Stimulated activated CD8-positive, alpha-beta memory T cell treated with anti-CD3 and anti-CD28 coated beads, Interleukin-12 subunit alpha, Interleukin-12 subunit beta, amount 100 ng/mL, for 24 hours (primary cell): ENCODE measurements around the gene CNTN5.

Source experiments
- DNase-seq: peaks from one replicate; pipeline ENCODE4 v3.0.0-alpha.2; 2020; ENCODE audit errors: extremely low read depth

Gene CNTN5

DNA sequence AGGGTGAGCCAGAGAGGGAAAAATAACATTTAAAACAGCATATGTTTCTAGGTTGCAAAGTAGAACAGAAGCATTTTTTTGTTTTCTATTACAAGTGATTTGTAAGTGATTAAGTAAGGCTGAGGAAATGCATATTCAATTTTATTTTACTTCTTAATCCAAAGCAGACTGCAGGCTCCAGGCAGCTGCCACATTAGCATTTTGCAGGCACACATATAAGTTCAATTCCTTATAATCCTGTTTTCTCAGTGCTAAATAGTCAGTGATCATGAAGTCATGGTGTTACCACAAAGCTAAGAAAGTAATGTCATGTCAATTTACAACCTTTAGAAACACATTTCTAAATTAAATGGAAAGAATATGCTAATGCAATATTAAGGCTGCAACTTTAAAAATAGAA, 149.8 kb downstream of the CNTN5 start:
- DNase-seq = no peak

DNA sequence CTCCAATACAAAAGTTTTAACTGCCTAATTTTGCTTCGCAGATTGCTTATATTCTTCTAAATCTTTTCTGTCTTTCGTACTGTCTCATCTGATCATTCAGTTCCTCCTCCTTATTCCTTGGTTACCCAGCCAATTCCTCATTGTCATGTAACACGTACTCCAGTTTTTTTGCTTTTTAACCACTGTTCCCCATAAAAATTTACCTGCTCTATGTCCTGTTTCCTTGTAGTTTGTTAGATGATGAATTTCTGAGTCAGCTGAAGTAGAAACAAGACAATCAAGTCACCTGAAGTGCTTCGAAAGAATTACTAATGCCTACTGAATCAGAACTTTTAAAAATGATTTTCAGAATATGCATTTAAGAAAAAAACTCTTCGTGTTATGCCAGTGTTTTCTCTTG, 150.6 kb downstream of the CNTN5 start:
- DNase-seq = no peak

DNA sequence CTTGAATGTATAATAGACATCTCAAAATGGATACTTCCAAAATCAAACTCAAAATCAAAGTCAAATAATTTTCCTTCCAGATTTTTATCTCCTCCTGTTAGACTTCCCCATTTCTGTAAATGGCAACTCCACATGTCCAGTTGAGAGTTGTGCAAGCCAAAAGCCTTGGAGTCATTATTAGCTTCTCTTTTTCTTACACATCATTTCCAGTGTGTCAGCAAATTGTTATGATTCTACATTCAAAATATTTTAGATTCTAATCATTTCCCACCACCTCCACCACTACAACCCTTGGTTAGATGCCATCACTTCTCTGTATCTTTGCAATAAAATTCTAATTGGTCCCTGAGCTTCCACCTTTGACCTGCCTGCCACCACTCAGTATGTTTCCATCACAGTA, 155.7 kb downstream of the CNTN5 start:
- DNase-seq = no peak

DNA sequence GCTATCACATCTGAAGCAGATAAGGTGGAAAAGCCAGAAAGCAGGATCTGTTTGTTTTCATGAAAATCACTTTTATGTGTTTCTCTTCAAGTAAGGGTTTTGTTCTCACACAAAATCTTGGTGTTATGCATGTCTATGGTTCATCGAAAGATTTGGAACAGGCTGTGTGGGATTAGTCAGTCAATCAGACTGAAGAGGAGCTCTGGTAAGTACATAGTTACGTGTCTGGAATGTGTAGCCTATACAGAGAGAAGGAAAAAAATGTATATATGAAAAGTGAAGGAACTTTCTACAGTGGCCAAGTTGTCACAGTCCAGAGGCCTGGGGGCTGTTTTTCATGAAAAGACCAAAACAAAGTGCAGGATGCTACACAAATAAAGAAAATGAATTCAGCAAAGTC, 156.7 kb downstream of the CNTN5 start:
- DNase-seq = no peak

DNA sequence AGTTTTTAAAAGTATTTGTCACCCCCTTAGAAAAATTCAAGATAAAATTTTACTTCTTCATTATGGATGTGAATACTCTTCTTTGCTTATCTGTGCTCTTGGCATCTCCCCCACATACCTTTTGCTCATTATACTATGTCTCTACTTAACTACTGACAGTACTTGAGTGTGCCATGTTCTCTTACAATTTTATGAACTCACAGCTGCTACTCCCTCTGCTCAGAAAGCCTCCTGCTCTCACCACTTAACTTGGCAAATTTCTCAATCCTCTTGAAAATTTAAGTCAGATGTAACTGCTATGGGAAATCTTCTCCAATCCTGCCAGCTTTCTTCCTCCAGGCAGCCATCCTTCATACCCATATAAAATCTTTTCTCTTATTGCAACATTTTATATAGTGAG, 163.4 kb downstream of the CNTN5 start:
- no peak for DNase-seq

DNA sequence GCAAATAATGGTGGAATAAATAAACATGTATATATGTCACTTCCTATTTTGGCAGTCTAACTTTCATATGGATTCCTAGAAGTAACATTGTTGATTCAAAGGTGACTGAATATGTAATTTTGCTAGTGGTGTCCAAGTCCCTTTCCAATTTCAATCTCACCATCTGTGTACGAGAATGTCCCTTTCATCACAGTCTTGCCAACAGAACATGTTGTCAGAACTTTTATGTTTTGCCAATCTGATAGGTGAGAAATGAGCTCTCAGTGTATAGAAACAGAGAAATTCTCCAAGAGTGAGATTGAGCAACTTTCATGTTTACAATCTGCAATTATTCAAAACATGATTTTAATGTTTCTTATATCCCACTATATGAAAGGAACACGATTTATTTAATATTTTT, 167.5 kb downstream of the CNTN5 start:
- DNase-seq = no peak

DNA sequence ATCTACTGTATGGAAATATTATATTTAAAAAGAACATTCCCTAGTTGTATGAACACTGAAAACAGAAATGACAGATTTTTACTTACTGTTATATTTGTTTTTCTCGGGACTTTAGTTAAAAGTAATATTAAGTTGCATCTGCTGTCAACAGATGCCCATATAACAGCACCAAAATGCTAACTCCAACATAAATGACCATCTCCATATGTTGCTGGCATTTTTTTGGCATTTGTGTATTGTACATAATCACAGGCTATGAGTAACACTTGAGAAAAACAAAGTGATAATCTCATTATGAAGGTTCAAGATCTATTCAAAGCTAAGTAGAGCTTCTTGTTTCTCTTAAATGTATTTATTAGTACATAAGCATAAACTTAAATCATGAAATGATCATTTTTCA, 172.0 kb downstream of the CNTN5 start:
- DNase-seq = no peak

DNA sequence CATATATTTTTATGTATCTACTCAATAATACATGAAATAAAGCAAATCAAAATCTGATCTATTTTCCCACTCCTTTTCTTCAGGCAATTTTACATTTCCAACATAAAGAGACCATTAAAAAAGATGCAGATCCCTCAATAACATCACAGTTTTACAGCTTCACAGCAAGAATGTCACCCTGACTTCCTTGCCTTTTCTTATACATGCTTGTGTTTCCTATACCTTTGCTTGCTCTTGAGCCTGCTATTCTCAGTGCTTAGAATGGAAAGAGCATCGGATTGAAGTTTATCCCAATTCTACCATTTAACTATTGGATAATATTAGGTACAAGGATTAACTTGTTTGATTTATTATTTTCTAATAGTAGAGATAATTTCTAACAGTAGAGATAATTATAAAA, 176.7 kb downstream of the CNTN5 start:
- DNase-seq = no peak

DNA sequence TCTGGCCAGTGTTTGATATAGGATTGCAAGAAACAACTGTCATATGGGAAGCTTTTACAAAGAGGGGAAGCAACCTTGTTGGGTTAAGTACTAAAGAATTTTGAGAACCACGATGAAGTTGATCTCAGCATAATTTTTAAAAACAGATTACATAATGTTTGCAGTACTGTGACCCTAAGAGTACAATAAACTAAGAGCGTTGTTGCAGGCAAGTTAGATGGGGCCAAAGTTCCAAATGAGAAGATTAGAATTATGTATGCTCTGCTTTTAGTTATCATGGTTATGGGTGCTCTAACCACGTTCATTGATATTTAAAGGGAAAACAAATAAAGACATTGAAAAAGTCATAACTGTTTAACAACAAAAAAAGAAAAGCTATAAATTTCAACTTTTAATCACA, 177.5 kb downstream of the CNTN5 start:
- no peak for DNase-seq

DNA sequence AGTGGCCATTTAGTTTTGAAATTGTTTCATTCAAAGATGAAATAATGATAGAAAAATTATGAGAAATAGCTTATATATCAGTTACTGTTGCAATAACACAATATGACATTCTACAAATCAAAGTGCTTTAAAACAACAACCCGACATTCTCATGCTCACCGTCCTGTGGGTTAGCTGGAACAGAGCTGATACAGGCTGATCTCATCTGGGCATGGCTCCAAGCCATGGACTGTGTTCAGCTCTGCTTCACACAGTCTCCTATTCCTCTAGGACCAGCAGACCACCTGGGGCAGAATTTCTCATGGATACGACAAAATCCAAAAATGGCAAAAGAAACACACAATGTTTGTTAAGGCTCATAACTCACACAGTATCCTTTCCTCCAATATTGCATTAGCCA, 178.6 kb downstream of the CNTN5 start:
- DNase-seq = no peak

DNA sequence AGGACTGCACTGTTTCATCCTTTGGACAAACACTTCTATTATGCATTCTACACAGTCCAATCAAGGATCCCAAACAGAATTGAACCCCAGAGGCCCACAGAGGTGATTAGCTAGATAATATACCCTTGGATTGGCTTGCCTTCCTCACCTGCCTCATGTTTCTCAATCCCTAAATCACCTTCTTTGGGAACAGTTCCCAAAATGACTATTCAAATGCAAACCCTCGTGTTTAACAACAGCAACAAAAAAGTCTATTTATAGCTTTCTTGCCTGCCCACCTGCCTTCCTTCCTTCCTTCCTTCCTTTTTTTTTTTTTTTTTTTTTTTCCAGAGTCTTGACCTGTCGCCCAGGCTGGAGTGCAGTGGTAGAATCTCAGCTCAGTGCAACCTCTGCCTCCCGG, 180.0 kb downstream of the CNTN5 start:
- DNase-seq = no peak

DNA sequence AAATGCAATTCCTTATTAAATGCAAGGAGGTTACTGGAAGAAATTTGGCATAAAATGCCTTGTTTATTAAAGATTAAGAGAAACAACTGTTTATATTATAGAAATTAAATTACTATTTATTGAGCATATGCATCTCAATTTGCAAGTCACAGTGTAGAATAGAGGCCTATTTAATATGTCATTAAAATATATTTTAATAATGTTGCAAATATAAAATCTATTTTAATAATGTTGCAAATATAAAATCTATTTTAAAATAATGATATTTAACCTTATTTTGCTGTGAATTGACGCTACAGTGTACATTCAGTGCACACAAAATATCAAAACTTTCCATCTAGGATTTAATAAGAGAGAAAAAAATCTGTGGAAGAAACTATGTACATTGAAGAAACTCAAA, 188.1 kb downstream of the CNTN5 start:
- DNase-seq = no peak

DNA sequence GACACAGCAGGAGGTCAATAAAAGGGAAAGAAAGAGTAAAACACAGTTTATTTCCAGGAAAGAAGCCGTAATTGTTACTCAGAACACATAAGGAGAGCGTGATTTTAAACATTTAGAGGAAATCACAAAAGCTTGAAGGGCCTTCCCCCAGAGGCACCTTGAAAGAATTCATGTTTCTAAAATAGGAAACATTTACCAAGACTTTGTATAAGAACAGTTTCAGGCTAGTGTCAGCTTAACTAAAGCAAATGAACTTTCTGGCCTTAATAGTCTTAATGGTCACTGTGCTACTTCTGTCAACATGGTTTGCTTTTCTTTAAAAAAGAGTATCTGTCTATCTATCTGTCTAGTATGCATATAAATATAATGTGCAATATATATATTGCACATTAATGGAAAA, 208.8 kb downstream of the CNTN5 start:
- DNase-seq = no peak

DNA sequence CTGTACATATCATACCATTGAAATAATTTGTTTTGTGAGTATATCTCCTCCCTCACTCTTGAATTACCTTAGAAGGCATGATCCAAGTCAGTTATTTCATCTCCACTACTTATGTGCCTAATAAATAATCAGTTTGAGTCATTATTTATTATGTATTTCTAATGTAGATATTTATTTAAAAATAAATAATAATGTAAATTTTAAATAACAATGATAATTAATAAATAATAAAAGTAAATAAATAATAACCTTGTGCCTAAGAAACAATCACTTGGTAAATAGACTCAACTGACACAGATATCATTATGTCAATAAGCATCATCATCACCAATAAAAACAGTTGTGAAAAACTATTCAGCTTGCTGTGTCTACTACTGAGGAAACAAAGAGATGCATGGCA, 213.8 kb downstream of the CNTN5 start:
- no peak for DNase-seq

DNA sequence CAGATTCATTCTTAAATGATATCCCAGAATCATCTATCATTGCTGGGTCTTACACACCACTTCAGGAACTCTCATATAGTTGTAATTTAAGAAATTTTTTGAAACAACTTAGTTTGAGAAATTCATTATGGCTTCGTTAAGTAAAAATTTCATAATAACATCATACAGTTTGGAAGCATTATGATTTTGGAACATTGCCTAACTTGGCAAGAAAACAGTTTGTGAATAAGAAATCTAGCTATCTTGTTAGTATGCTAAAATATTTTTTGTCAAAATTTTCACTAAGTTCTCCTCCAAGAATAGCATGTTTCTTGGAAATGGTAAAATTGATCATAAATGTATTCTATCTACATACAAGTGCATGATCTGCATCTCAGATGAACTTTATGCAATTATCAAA, 217.7 kb downstream of the CNTN5 start:
- DNase-seq = no peak

DNA sequence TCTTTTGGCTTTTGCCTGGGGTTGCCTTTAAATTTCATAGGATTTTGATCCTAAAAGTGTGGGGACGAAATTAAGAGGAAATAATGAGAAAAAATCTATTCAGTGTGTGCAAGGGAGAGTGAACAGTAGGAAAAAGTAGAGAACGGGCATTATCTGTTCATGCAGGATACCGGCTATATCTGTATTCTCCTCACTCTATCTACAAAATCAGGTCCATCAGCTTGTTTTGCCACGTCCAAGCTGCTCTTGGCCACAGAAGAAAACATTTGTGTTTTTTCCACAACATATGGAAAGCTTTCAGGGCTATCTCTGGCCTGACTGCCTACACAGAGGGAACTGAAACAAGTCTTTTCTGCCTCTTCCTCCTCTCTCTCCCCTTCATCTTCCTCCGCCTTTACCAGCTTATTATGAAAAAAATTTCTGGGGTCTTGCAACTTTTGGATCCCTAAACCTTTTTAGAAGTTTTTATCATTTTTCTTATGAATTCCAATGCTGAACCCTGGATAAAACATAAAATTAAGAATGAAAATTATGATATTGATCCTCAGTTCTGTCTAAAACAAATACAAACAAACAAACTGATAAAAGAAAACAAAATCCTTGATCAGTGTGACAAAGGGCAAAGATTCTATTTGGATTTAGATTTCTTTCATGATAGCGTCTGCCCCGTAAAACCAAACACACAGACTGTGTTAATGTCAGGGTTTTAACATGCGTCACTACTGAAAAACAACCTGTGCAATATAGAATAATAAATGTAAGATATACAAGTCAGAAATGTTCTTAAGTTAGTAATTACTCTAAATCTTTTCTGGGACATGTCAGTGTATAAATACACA, 219.7 kb downstream of the CNTN5 start:
- DNase-seq = no peak

DNA sequence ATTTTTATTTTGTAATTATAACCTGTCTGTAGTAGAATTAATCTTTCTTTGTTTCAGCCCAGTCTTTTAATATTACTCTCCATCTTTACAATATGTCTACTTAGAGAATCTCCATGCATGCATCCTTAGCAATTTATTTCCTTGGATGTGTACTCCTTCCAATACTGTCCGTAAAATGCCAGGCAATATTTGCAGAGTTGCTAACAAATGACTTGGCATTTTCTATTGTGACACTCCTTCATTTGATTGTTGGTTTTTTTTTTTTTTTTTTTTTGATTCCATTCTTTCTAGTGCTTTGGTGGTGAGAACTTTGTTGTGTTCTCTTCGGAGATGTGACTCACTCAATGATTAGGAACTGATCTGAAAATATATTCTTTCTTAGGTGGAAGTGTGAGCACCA, 220.3 kb downstream of the CNTN5 start:
- no peak for DNase-seq

DNA sequence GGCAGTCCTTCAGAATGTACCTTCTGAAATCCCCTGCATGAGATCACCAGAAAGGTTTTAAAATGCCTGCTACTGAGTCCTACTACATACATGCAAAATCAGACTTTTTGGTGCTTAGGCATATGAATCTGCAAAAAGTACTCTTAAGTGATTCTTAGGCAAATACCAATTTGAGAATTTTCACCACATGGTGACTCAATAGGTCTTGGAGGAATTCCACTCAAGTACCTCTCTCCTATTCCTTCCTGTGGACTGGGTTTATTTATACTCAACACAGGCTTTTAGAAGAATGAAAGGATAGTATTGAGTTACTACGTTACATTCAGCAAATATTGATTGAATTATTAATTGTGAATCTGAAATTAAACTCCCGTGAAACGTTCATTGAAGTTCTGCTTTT, 223.9 kb downstream of the CNTN5 start:
- no peak for DNase-seq

DNA sequence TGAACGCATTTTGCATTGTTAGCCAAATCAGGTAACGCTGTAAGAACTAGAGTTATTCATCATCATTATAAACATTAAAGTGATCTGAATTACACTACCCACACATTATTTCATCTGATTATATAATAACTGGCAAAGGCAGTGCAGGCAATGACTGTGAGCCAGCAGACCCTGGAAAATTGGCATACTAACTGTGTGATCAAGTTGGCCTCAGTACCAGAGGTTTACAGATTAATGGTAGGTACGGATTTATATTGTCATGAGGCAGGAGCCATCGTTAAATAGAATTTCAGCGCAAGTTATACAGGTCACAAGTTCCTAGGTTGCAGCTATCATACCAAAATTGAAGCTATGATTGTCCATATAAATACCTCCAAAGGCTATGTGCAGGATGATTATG, 225.4 kb downstream of the CNTN5 start:
- no peak for DNase-seq

DNA sequence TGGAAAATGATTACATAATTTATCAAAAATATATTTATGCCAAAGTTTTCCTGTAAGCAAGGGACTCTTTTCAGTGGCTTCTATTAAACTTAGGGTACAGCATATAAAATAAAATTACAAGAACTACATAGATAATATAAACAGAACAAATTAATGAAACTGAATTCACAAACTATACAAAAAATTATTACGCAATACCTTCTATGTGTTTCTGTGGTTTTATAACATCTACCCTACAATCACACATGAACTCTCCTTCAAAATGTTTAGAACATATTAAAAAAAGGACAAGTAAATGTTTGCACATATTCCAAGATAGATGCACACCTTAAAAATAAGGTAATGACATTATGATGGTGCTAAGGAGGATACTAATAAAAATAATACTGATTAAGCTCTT, 235.9 kb downstream of the CNTN5 start:
- DNase-seq = no peak

DNA sequence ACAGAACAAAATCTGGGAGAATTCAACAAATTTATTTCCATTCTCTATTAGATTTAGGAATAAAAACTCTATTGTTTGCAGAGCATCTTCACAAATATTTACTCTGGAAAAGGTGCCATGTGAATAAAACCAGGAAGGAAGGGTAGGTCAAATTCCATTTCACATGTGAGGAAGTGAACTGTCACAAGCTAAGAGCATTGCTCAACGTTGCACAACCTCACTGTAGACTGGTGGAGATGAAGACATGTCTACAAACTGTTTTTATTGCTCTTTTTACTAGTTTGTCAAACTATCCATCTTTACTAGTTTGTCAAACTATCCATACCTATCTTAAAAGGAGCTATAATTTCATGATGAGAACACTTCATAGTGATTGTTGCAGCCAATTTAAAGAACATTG, 236.4 kb downstream of the CNTN5 start:
- no peak for DNase-seq

DNA sequence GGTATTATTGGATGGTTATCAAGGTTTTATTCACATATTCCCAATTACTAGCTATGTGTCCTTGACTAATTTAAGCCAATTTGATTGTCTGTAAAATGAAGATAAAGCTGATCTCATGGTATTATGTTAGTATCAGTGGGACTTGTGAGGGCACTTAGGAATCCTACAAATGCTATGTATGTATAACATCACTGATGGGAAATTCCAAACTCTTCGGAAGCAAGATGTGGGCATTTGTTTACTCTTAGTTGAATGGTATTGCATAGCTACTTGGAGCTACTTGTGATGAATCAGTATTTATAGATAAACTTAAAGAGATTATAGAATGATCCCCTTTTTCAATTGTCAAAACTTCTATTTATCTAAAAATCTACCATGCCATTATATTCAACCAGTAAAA, 239.9 kb downstream of the CNTN5 start:
- DNase-seq = no peak

DNA sequence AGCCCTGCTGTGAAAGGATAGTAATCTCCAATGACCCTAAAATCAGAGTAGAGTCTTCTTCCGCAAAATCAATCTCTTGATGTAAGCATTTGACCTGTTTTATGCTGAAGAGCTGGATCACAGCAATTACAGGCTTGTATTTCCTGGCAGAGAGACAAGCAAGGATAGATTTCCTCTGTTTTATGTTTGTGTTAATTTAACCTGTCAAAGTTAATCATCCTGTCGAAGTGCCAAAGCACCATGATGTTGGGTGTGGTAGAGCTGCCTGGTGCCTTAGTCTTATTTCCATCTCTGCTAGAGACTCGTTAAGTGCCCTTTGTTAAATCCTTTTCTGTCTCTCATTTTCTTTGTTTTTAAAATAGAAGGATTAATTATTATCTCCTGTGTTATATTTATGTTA, 248.1 kb downstream of the CNTN5 start:
- no peak for DNase-seq

DNA sequence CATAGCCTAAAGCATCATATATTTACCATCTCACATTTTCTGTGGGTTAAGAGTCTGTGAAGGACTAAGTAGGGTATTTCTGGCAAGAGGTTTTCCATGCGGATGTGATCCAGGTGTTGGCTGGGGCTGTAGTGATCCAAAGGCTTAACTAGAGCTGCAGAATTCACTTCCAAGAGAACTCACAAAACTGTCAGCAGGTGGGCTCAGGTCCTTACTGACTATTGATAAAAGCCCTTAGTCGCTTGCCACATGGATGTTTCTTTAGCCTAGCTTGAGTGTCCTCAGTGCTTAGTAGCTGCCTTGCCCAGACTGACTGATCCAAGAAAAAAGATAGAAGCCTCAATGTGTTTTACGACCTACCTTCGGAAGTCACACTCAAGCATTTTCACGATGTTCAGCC, 250.8 kb downstream of the CNTN5 start:
- no peak for DNase-seq
